Gastroesophageal sphincter (tissue), 3 donors: ENCODE results near the gene ADARB1.

Experiments
- POLR2AphosphoS5 ChIP-seq: sonication (generic); formaldehyde crosslinking; IDR thresholded peaks from one replicate; pipeline ENCODE4 v1.6.1; 2017; ENCODE audit warnings: antibody characterized with exemption
- TF ChIP-seq, protein P1 (sequence below), 4 experiments: fragments of 200-600 bp in 2 of 4; fragments of 450-650 bp in 2 of 4; sonication (generic) in 1 of 4; IDR thresholded peaks; one replicate each; pipeline ENCODE4 v1.5.1; 2017 to 2019; ENCODE audit warnings: antibody characterized with exemption in 4 of 4, mild to moderate bottlenecking in 2 of 4, moderate library complexity in 2 of 4

DNA sequence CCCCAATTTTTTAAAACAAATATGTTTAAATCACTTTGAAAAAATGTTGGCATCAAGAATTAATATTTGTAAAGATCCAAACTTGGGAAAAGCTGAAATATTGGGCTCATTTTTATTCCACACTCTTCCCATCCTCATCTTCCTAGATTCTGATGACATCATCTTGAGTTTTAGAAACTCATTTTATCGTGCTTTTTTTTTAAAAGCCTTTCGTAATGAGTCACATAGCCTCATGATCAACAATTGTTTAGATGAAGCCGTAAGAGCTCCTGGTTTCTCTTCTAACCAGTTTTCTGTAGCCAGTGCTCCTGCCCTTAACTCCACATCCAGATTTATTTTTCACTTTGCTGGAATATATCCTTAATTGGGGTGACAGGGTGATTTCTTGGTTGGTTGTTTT, 134.7 kb downstream of the ADARB1 start:
- TF ChIP-seq, protein P1, sequence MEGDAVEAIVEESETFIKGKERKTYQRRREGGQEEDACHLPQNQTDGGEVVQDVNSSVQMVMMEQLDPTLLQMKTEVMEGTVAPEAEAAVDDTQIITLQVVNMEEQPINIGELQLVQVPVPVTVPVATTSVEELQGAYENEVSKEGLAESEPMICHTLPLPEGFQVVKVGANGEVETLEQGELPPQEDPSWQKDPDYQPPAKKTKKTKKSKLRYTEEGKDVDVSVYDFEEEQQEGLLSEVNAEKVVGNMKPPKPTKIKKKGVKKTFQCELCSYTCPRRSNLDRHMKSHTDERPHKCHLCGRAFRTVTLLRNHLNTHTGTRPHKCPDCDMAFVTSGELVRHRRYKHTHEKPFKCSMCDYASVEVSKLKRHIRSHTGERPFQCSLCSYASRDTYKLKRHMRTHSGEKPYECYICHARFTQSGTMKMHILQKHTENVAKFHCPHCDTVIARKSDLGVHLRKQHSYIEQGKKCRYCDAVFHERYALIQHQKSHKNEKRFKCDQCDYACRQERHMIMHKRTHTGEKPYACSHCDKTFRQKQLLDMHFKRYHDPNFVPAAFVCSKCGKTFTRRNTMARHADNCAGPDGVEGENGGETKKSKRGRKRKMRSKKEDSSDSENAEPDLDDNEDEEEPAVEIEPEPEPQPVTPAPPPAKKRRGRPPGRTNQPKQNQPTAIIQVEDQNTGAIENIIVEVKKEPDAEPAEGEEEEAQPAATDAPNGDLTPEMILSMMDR (IDR thresholded peaks at IDR 0.05), result no peak
- TF ChIP-seq POLR2AphosphoS5, result no peak
